Embryonic facial prominence (tissue), 1 donor: ENCODE data around the gene SLC30A3.
"Not testable (repeated sequence)": the region's sequence is repeated elsewhere in the genome, so short reads cannot be mapped to it uniquely, and the experiment has no call there.

ENCODE experiments used
- DNase-seq: peaks from one replicate; pipeline ENCODE4 v3.0.0-alpha.2; 2016; ENCODE audit errors: extremely low spot score

The SLC30A3 gene, protein sequence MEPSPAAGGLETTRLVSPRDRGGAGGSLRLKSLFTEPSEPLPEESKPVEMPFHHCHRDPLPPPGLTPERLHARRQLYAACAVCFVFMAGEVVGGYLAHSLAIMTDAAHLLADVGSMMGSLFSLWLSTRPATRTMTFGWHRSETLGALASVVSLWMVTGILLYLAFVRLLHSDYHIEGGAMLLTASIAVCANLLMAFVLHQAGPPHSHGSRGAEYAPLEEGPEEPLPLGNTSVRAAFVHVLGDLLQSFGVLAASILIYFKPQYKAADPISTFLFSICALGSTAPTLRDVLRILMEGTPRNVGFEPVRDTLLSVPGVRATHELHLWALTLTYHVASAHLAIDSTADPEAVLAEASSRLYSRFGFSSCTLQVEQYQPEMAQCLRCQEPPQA

DNA sequence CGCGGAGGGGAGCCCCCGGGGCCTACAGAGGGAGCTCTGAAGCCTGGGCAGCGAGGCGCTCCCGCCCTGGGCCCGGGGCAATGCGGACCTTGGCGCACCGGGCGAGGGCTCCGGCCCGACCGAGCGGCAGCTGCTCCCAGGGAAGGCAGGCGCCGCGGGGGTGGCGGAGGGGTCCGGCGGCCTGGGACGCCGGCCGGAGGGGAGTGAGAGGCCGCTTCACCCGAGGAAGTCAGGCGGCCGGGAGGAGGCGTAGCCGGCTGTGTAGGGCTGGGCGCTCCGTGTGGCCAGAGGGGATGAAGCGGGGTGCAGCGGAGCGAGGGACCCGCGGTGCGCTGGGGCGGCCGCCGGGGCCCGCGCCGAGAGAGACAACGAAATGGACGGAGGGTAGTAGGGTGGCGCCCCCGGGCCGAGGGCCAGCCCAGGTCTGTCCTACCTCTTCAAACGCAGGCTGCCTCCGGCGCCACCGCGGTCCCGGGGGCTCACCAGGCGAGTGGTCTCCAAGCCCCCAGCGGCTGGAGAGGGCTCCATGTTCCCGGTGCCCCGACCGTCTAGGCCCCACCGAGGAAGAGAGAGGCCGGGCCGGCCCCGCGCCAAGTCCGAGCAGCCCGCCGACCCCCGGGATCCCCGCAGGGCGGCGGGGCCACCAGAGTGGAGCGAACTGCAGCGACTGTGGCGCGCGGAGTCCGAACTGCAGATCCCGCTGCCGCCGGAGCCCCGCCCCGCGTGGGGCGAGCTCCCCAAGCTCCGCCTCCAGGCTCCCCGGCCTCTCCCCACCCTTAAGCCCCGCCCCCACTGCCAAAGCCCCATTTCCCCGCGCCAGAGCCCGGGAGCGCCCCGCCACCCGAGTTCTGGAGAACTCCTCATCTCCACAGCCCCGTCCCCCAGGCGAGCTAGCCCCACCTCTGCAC, at the start of gene SLC30A3:
Gene SLC30A3, minus strand, starts transcription at position 669 of the 908 bp plus-strand sequence. Its CDS starts 141 bp downstream, at position 528.
- peak; percentile 21 for DNase-seq

- no peak for DNase-seq
These were observed 49.3 kb upstream of the SLC30A3 start for GRCh38 chr2:27312152-27312551.

- DNase-seq = no peak
These were observed 46.8 kb upstream of the SLC30A3 start for GRCh38 chr2:27309651-27310050.

GRCh38 chr2:27308359-27308881, 45.6 kb upstream of the SLC30A3 start, which contains the start of gene UCN:
UCN (minus strand) TSS chr2:27308445; CDS start chr2:27307895, 550 bp downstream.
- DNase-seq = no peak

GRCh38 chr2:27307545-27308358, 44.9 kb upstream of the SLC30A3 start:
- DNase-seq = no peak

GRCh38 chr2:27307287-27307544, 44.4 kb upstream of the SLC30A3 start:
- DNase-seq = no peak

DNA sequence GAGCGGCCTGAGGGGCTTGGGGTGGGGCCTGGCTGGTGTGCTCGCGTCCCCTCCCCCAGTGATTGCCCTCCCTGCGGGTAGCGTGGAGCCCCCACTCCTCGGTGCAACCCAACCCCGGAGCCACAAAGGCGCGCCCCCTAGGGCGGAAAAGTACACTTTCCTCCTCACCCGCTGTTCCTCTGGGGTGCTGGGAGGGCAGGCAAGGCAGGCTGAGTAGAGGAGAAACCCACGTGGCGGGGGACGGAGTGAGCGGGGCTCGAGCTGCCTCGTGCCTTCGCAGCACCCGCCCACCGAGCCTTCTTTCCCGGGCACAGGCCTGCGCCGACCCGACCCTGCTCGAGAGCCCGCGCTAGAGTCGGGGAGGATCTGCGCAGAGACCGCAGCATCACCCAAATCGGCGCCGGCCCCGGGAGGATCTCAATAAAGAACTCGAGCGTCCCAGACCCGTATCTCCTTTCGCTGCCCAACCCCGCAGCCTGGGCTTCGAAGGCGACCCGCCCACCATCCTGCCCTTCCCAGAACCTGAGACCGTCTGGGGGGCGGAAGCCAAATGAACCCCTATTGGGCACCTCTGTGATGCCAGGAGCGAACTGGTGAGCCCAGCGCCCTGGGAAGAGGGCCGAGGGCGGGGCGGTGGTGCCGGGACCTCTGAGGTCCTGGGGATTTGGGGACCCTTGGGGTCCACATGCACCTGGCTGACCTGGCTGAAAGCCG, 43.9 kb upstream of the SLC30A3 start:
- no peak for DNase-seq

- DNase-seq = no peak
These were observed 43.3 kb upstream of the SLC30A3 start for GRCh38 chr2:27306136-27306535.

DNA sequence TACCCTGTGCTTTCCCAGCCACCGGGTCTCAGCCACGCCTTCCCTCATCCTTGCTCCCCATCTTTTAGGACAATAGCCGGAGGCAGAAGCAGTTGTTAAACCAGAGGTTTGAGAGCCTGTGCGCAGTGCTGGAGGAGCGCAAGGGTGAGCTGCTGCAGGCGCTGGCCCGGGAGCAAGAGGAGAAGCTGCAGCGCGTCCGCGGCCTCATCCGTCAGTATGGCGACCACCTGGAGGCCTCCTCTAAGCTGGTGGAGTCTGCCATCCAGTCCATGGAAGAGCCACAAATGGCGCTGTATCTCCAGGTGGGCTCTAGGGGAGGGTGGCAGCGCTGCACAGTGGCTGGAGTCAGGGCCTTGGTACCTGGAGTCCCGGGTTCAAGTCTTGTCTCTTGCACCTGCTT, 42.7 kb upstream of the SLC30A3 start:
- DNase-seq = no peak

DNA sequence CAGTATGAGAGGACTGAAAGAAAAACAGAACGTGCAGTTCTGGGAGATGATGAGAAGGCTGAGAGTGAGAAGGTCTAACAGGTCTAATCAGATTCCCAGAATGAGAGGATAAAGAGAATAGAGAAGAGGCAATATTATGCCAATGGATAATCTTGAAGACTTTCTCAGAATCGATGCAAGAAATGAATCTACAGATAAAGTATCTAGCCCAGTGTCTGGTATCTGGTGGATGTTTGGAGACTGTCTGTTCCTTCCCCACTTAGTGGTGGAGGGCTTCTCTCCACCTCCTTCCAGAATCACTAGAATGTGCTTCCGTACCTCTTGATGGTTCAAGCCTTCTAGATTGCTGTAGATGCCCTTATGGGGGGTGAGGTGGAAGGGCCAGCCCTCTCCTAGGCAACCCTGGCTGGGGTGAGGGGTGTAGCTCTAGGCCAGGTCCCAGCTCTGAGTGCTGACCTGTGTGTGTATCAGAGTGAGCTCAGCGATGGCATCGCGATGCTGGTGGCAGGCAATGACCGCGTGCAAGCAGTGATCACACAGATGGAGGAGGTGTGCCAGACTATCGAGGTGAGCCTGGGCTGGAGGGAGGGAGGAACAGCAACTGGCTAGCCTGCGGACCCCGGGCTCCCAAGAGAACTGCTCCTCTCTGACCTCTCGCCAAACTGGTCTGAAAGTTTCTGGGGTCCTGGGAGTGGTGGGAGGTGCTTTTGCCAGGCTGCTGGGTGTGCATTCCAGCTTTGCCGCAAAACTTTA, 41.8 kb upstream of the SLC30A3 start:
- DNase-seq = no peak

- no peak for DNase-seq
These were observed 40.5 kb upstream of the SLC30A3 start for GRCh38 chr2:27303093-27304025.

GRCh38 chr2:27300606-27301005, 37.8 kb upstream of the SLC30A3 start:
- DNase-seq = not testable (repeated sequence)

- DNase-seq = no peak
These were observed 35.7 kb upstream of the SLC30A3 start for GRCh38 chr2:27298391-27299080.

DNA sequence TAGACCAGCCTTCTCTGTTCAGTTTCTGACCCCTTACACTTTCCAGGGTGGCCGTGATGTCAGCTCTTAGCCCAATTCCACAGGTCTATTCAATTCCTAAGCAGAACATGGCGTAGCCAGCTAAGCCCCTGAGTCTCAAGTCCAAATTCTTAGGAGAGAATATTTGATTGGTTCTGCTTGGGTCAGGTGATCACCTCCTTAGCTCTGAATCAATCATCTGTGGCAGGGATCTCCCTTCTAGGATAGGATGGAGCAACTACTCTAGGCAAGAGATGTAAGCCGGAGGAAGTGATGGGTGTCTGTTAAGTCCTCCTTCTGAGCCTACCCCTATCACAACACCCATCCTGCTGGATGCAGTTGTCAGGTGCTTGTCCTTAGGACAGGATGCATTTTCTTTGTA, 34.3 kb upstream of the SLC30A3 start:
- DNase-seq = no peak

DNA sequence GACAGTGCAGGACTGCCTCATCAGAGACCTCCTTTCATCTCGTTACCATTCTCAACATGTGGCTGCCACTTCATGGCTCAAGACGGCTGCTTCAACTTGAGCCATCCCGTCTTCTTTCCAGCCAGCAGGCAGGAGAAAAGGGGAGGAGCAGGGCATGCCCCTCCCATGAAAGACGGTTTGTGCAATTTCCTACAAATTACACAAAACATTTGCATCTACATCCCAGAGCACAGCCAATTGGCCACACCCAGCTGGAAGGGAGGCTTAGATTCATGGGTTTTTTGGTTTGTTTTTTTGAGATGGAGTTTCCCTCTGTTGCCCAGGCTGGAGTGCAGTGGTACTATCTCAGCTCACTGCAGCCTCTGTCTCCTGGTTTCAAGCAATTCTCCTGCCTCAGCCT, 33.6 kb upstream of the SLC30A3 start:
- DNase-seq = no peak

DNA sequence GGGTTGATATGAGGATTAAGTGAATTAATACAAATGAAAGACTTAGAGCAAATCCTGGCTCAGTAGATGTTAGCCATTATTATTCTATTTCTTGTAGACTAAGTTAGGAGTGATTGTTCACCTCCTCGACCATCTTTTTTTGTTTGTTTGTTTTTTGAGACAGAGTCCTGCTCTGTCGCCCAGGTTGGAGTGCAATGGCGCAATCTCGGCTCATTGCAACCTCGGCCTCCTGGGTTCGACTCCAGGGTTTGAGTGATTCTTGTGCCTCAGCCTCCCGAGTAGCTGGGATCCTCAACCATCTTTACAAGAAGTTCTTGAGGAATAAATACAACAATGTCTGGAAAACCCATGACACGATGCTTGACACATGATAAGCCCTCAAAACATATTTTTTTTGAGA, 32.1 kb upstream of the SLC30A3 start:
- DNase-seq = no peak

DNA sequence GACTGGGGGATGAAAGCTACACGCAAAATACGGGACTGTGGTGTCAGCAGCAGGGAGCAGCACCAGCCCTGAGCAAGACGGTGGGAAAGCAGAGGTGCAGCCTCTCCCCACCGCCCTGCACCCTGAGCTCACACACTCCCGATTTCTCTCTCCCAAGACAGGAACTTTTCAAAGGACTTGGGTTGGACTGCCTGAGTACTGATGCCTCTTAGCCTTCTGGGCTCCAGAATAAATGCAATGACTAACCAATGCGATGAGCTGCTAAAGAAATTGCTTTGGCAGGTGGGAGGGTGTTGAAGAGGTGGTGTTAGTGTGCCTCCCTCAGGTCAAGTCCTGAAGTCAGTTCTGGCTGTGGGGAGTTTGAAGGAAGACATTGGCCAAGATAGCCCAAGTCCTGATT, 29.0 kb upstream of the SLC30A3 start:
- DNase-seq = no peak

- no peak for DNase-seq
These were observed 27.7 kb upstream of the SLC30A3 start for GRCh38 chr2:27290549-27290948.

DNA sequence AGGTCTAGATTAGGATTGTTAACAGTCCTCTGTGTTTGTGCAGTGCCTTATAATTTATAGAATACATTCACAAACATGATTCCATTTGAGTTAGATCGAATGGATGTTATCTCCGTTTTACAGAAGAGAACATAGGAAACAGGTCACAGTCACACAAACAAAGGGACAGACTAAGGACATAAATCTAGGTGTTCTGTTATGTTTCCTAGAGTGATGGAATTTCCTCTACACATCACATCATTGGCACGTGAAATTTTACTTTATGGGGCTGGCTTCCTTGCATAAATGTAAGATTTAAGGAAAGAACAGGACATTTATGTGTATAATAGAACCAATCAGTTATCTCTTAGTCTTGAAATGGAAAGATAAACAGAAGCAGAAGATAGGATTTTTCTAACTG, 25.8 kb upstream of the SLC30A3 start:
- DNase-seq = no peak
